Ovary (tissue), 9 donors: Measurements from ENCODE around the gene TCEANC2. TPM values are rescaled to one million over a fixed set of nuclear protein-coding genes. Genes with fewer than 3 reads are reported as not detected.

Experiments
- DNase-seq, 5 donors: peaks; one replicate each; pipeline ENCODE4 v3.0.0-alpha.2; 2019 to 2020
- H3K27ac ChIP-seq, 2 donors: fragments of 200-600 bp; one replicate each; pipeline versions ENCODE4 v1.5.1 to v1.8.0; 2019 to 2022
- H3K27me3 ChIP-seq: fragments of 200-600 bp; one replicate; pipeline ENCODE4 v1.8.0; 2022
- H3K36me3 ChIP-seq: fragments of 200-600 bp; sonication (generic); one replicate; pipeline ENCODE4 v1.5.1; 2019
- H3K4me1 ChIP-seq: one replicate; pipeline ENCODE4 v1.8.1; 2013; ENCODE audit warnings: mild to moderate bottlenecking, moderate library complexity; ENCODE audit not compliant: insufficient read depth
- H3K4me3 ChIP-seq: fragments of 200-600 bp; sonication (generic); one replicate; pipeline ENCODE4 v1.5.1; 2017
- H3K9me3 ChIP-seq, 2 donors: fragments of 200-600 bp in 1 of 2; sonication (generic) in 1 of 2; one replicate each; pipeline versions ENCODE4 v1.5.1 to v1.8.1; 2013 to 2019; ENCODE audit warnings: mild to moderate bottlenecking in 1 of 2, moderate library complexity in 1 of 2
- CTCF ChIP-seq, 3 donors: fragments of 450-650 bp in 2 of 3; fragments of 200-600 bp in 1 of 3; IDR thresholded peaks; one replicate each; pipeline versions ENCODE4 v1.5.1 to v1.8.0; 2016 to 2022; ENCODE audit warnings: antibody characterized with exemption in 3 of 3, mild to moderate bottlenecking in 1 of 3
- EP300 ChIP-seq: sonication (generic); formaldehyde crosslinking; IDR thresholded peaks from one replicate; pipeline ENCODE4 v1.6.1; 2017; ENCODE audit warnings: antibody characterized with exemption
- POLR2A ChIP-seq: fragments of 450-650 bp; IDR thresholded peaks from one replicate; pipeline ENCODE4 v1.6.1; 2017; ENCODE audit warnings: antibody characterized with exemption, mild to moderate bottlenecking, moderate library complexity
- WGBS, 3 donors: extraction: QIAGEN DNeasy Blood & Tissue Kit in 1 of 3; methylation state at CpG; one replicate each; pipeline versions ENCODE4 v1.1.5 to v1.1.7; 2013 to 2017; 5-methylcytosine and 5-hydroxymethylcytosine counted together
- intact Hi-C, 4 donors: fragments of 100-400 bp; cut with DNase I; formaldehyde crosslinking; loops; one replicate each; pipeline versions ENCODE4 v1.11.0 to v1.15.1; 2022 to 2023
- polyA plus RNA-seq, 2 donors: library from polyadenylated mRNA; stranded (reverse); fragments of 200-250 nt in 1 of 2; fragments of 350-450 nt in 1 of 2; fragmentation: Illumina TruSeq in 1 of 2; extraction: RNeasy Lipid Tissue Mini Kit (QIAGEN cat#74804) in 1 of 2; gene quantifications; one replicate each; pipeline ENCODE4 v1.2.3, GENCODE V29; 2013 to 2014
- total RNA-seq, 7 donors: library from RNA; depleted of rRNA in 2 of 7; stranded (reverse); fragments of >200 nt in 2 of 7; fragmentation: NEBNext Ultra II Directional in 3 of 7; extraction: Animal tissue kit (Norgen Biotek cat#: 25700) in 3 of 7; gene quantifications; one replicate each; pipeline versions ENCODE4 v1.1.0 to v1.2.4, GENCODE V29; 2016 to 2023
- donor health status: DM: no; HTN: no; CAD: no; lungs with moderate emphysema.
- donor health status: DM: no; HTN: no; CAD: no.
- donor health status: Bipolar disorder and iron deficiency.
- donor health status: DM: yes; HTN: yes; CAD: no.
- donor health status: DM: no; HTN: no; CAD: no.
- donor health status: DM: yes; HTN: yes; CAD: no.

TCEANC2 gene
- total and polyA plus RNA-seq, 9 donors = 1.8 to 5.2 (median 3.0) TPM

- intact Hi-C loops = loop anchor here in 2 of 4 donors (10.0 kb wide), 2 partner anchors 341 to 741 kb away; partner anchors contain the start of genes SSBP3 (in 1 of the 2) and TTC22 (in 1 of the 2)
- WGBS, 3 donors = 92 to 98% (median 93%) methylated on average over 5 of the region's 5 CpGs
- H3K4me1 ChIP-seq = no peaks in the 10 kb centered on the region
These were observed 10.9 kb downstream of the TCEANC2 start for GRCh38 chr1:54064299-54064698.

GRCh38 chr1:54069791-54070170 is 16.4 kb downstream of the TCEANC2 start:
- H3K27ac ChIP-seq = no peak overlapping the region
- no peaks in the 10 kb centered on the region for H3K27me3 ChIP-seq
- no peaks in the 10 kb centered on the region for H3K9me3 ChIP-seq
- no peaks in the 10 kb centered on the region for H3K36me3 ChIP-seq
- no peak for TF ChIP-seq POLR2A
- TF ChIP-seq CTCF (IDR thresholded peaks at IDR 0.05) = no peak
- no peak for TF ChIP-seq EP300
- H3K4me3 ChIP-seq = no peak overlapping the region
- 12 to 20% (median 13%) methylated on average over 1 of the region's 1 CpG for WGBS, 3 donors
- intact Hi-C loops = loop anchor here (5.0 to 10.0 kb wide), 5 partner anchors 335 to 735 kb away; partner anchors contain the start of genes SSBP3 (in 3 of the 4) and TTC22 (in 3 of the 4)
- DNase-seq = no peak
- H3K4me1 ChIP-seq = peaks cover 1% of the 10 kb centered on the region

More at GRCh38 chr1:54064299-54064698, 10.9 kb downstream of the TCEANC2 start:
- Histone ChIP-seq H3K36me3 (no peaks in the 10 kb centered on the region), H3K9me3 (no peaks in the 10 kb centered on the region), H3K27ac (no peak overlapping the region), H3K4me3 (no peak overlapping the region), H3K27me3 (no peaks in the 10 kb centered on the region)
- DNase-seq = no peak
- no peak for TF ChIP-seq CTCF (IDR thresholded peaks at IDR 0.05)
- no peak for TF ChIP-seq EP300
- TF ChIP-seq POLR2A = no peak

GRCh38 chr1:54070171-54070837 is 16.9 kb downstream of the TCEANC2 start:
- no peak for TF ChIP-seq EP300
- TF ChIP-seq CTCF (IDR thresholded peaks at IDR 0.05) = peak; percentile 45 to 89 (median 73)
- WGBS, 3 donors = 17 to 18% (median 17%) methylated on average over 2 of the region's 2 CpGs
- Histone ChIP-seq H3K4me3 (no peak overlapping the region), H3K9me3 (no peaks in the 10 kb centered on the region), H3K27ac (no peak overlapping the region), H3K36me3 (no peaks in the 10 kb centered on the region), H3K27me3 (no peaks in the 10 kb centered on the region), H3K4me1 (peaks cover 1% of the 10 kb centered on the region)
- intact Hi-C loops = loop anchor here (10.0 kb wide), 3 partner anchors 334 to 734 kb away; partner anchors contain the start of genes SSBP3 (in 2 of the 4) and TTC22 (in 2 of the 4)
- no peak for DNase-seq

- TF ChIP-seq POLR2A (no peak), EP300 (no peak), CTCF (IDR thresholded peaks at IDR 0.05) (no peak)
- Histone ChIP-seq H3K9me3 (no peaks in the 10 kb centered on the region), H3K4me1 (no peaks in the 10 kb centered on the region), H3K36me3 (no peaks in the 10 kb centered on the region), H3K27me3 (no peaks in the 10 kb centered on the region), H3K4me3 (no peak overlapping the region), H3K27ac (no peak overlapping the region)
- no peak for DNase-seq
- intact Hi-C loops = loop anchor here (10.0 kb wide), 3 partner anchors 327 to 727 kb away; partner anchors contain the start of genes SSBP3 (in 2 of the 4) and TTC22 (in 2 of the 4)
These were observed 24.0 kb downstream of the TCEANC2 start for GRCh38 chr1:54077359-54077758.
